ENCODE data around the gene UNC13B.

The UNC13B gene

DNA sequence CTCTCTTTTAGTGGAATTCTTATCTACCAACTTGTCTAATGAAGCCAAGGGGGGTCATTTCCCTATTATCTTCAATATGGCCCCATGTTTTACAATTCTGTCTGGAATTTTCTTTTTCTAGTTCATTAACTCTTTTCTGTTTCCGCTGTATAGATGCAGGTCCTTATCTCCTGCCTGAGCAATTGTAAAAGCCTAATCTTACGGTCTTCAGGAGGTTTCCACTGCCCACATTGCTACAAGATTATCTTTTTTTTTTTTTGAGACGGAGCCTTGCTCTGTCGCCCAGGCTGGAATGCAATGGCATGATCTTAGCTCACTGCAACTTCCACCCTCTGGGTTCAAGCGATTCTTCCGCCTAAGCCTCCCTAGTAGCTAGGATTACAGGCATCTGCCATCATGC lies 132.3 kb downstream of the UNC13B start:
- DNase-seq (ENCODE audit: low read depth), result no peak
- no peak overlapping the region for H3K4me3 ChIP-seq (ENCODE audit: low read length)
- TF ChIP-seq, protein P1, sequence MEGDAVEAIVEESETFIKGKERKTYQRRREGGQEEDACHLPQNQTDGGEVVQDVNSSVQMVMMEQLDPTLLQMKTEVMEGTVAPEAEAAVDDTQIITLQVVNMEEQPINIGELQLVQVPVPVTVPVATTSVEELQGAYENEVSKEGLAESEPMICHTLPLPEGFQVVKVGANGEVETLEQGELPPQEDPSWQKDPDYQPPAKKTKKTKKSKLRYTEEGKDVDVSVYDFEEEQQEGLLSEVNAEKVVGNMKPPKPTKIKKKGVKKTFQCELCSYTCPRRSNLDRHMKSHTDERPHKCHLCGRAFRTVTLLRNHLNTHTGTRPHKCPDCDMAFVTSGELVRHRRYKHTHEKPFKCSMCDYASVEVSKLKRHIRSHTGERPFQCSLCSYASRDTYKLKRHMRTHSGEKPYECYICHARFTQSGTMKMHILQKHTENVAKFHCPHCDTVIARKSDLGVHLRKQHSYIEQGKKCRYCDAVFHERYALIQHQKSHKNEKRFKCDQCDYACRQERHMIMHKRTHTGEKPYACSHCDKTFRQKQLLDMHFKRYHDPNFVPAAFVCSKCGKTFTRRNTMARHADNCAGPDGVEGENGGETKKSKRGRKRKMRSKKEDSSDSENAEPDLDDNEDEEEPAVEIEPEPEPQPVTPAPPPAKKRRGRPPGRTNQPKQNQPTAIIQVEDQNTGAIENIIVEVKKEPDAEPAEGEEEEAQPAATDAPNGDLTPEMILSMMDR (conservative IDR thresholded peaks at IDR 0.05; ENCODE audit: low read length), result no peak

DNA sequence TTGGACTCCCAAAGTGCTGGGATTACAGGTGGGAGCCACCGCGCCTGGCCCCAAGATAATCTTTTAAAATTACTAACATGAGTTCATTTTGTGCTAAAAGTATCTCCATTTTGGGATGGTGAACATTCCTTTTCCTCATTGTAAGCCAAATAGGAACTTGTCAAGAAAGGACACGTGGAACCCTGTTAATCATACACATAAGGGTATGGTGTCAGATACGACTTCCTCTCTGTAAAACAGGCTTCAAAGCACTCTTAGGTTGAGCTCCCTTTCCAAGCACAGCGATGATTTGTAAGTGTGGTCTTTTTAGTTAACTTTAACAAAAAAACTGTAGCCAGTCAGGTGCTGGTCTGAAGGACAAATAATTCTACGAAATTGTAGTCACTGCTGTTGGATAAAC lies 132.7 kb downstream of the UNC13B start:
- DNase-seq (ENCODE audit: low read depth), result no peak
- TF ChIP-seq, protein P1 (conservative IDR thresholded peaks at IDR 0.05; ENCODE audit: low read length), result no peak
- H3K4me3 ChIP-seq (ENCODE audit: low read length), result no peak overlapping the region

DNA sequence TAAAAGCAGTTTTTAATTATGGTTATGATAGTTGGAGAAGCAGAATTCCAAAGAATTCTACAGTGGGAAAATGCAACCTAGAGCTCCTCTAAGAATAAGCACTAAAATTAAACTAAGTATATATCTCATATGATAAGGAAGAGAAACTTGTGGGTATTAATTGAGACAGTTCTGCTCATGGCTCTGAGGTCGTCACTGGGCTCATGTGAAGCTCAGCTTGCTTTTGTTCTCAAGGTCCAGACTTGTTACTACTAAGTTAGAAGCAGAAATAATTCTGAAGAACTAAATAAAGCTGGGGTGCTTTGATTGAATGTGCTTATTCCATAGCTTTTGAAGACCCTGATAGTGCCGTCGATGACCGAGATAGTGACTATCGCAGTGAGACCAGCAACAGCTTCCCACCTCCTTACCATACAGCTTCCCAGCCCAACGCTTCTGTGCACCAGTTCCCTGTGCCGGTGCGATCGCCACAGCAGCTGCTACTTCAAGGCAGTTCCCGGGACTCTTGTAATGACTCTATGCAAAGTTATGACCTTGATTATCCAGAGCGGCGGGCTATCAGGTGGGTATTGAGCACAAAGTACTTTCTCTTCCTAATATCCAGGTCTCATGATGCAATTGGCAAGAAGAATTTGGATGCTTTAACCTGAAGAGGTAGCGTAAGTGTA lies 133.7 kb downstream of the UNC13B start:
- DNase-seq (ENCODE audit: low read depth), result no peak
- TF ChIP-seq, protein P1 (conservative IDR thresholded peaks at IDR 0.05; ENCODE audit: low read length), result no peak
- H3K4me3 ChIP-seq (ENCODE audit: low read length), result no peak overlapping the region

DNA sequence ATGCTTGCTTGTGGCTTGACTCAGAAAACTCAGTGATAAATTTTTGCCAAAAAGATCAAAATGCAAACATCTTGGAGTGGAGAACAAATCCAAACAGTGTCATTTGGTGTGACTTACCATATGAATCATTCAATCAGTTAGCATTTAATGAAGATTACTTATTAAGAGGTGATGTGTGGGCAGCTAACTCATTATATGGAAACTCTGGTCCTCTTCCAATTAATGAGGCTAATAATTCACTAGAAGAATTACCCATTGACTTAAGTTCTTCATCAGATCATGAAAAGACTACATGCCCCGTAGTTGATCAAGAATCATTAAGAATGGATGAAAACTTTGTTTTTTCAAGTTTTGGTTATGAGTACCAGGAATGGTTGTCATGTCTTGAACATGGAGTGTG lies 141.8 kb downstream of the UNC13B start:
- no peak for DNase-seq (ENCODE audit: low read depth)
- no peak overlapping the region for H3K4me3 ChIP-seq (ENCODE audit: low read length)
- TF ChIP-seq, protein P1 (conservative IDR thresholded peaks at IDR 0.05; ENCODE audit: low read length), result no peak

DNA sequence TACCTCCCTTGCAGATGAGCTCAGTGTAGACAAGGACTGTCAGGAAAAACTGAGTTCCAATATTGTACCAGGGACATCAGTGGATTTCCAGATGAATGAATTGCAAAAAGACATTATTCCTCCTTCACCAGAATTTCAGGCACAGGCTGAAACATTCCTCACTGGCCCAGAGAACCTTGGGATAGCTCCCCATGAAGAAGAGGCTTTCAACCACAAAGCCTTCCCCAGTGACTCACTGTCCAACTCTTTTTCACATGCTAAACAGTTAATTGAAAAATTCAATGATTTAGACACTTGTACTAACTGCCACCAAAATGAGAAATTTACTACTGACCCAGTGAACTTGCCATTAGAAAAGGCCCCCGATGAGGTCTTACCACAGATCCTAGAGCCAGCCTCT lies 144.5 kb downstream of the UNC13B start:
- TF ChIP-seq, protein P1 (conservative IDR thresholded peaks at IDR 0.05; ENCODE audit: low read length), result no peak
- DNase-seq (ENCODE audit: low read depth), result peak; percentile 51
- H3K4me3 ChIP-seq (ENCODE audit: low read length), result no peak overlapping the region

DNA sequence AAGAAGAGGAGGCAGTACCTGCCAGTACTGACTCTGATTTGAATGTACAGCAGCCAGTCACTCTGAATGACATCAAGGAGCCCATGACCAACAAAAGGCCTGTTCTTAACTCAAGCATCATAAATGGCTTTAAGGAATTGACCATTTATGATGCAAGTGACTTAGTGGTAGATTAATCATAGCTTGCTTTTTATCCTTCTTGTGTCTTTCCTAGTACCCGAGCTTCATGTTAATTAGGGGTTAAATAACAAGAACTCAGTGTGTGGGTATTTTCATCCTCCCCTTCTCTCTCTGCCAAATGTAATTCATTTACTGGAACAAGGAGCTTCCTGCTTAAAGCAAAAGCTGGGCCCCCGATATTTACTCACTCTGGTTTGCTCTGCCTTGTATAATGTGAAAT lies 146.5 kb downstream of the UNC13B start:
- TF ChIP-seq, protein P1 (conservative IDR thresholded peaks at IDR 0.05; ENCODE audit: low read length), result no peak
- no peak for DNase-seq (ENCODE audit: low read depth)
- no peak overlapping the region for H3K4me3 ChIP-seq (ENCODE audit: low read length)

DNA sequence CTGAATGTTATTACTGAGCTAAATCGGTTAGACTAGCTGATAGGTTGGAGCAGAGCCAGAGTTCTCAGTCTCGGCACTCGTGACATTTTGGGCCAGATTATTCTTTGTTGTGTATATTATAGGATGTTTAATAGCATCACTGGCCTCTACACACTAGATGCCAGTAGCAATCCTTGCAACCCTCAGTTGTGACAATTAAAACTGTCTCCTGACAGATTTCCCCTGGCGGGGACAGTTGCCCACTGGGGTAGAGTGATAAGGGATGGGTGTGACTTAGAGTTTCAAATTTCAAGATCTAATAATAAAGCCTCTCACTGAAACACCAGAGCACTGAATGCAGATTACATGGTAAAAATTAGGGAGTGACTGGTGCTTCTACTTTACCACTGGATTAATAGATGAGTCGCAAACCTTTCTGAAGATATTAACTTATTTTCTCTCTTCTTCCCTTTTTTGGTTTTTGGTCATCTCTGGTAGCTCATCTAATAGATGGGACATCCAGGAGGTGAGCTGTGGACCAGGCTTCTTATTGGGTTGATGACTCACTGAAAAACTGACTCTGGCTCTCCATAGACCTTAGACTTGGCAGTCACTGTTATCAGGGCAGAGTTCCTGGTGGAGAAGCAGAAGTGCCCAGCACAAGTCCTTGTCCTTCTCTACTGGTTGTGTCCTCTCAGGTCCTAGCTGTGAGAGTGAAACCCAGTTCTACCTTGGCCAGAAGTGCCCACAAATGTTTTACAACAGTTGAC lies 150.3 kb downstream of the UNC13B start:
- TF ChIP-seq, protein P1 (conservative IDR thresholded peaks at IDR 0.05; ENCODE audit: low read length), result no peak
- DNase-seq (ENCODE audit: low read depth), result peak; percentile 9
- no peak overlapping the region for H3K4me3 ChIP-seq (ENCODE audit: low read length)

Measured in AG10803 (cell line).